Measurements from ENCODE around the gene CCDC30.
"Not testable (repeated sequence)": the region's sequence is repeated elsewhere in the genome, so short reads cannot be mapped to it uniquely, and the experiment has no call there.

Gene CCDC30

GRCh38 chr1:42679364-42679983 is 216.4 kb downstream of the CCDC30 start:
- no peak overlapping the region for H3K9ac ChIP-seq (ENCODE audit: low read depth, low read length)
- H3K27me3 ChIP-seq (ENCODE audit: control insufficient read depth, insufficient read depth, low read length): no peaks in the 10 kb centered on the region
- H3K4me1 ChIP-seq (ENCODE audit: control insufficient read depth, insufficient read depth, low read length): peaks cover 6% of the 10 kb centered on the region
- peaks cover 33% of the 10 kb centered on the region for H3K36me3 ChIP-seq (ENCODE audit: control insufficient read depth, insufficient read depth, low read length)
- H3K27ac ChIP-seq (ENCODE audit: low read depth, low read length): no peak overlapping the region
- no peaks in the 10 kb centered on the region for H3K9me3 ChIP-seq (ENCODE audit: control insufficient read depth, insufficient read depth, low read length)
- H3K4me3 ChIP-seq (ENCODE audit: low read depth, low read length): no peak overlapping the region

- no peaks in the 10 kb centered on the region for H3K27me3 ChIP-seq (ENCODE audit: control insufficient read depth, insufficient read depth, low read length)
- H3K36me3 ChIP-seq (ENCODE audit: control insufficient read depth, insufficient read depth, low read length): peaks cover 33% of the 10 kb centered on the region
- no peaks in the 10 kb centered on the region for H3K9me3 ChIP-seq (ENCODE audit: control insufficient read depth, insufficient read depth, low read length)
- H3K9ac ChIP-seq (ENCODE audit: low read depth, low read length): no peak overlapping the region
- peaks cover 11% of the 10 kb centered on the region for H3K4me1 ChIP-seq (ENCODE audit: control insufficient read depth, insufficient read depth, low read length)
- H3K27ac ChIP-seq (ENCODE audit: low read depth, low read length): no peak overlapping the region
- H3K4me3 ChIP-seq (ENCODE audit: low read depth, low read length): no peak overlapping the region
These were observed 217.0 kb downstream of the CCDC30 start for GRCh38 chr1:42680055-42680454.

GRCh38 chr1:42680921-42681683 is 218.0 kb downstream of the CCDC30 start:
- Histone ChIP-seq H3K9me3 (ENCODE audit: control insufficient read depth, insufficient read depth, low read length) (no peaks in the 10 kb centered on the region), H3K27ac (ENCODE audit: low read depth, low read length) (peak overlapping the region; percentile 94), H3K4me3 (ENCODE audit: low read depth, low read length) (peak overlapping the region; percentile 89), H3K27me3 (ENCODE audit: control insufficient read depth, insufficient read depth, low read length) (no peaks in the 10 kb centered on the region), H3K36me3 (ENCODE audit: control insufficient read depth, insufficient read depth, low read length) (peaks cover 34% of the 10 kb centered on the region), H3K4me1 (ENCODE audit: control insufficient read depth, insufficient read depth, low read length) (peaks cover 14% of the 10 kb centered on the region), H3K9ac (ENCODE audit: low read depth, low read length) (peak overlapping the region; percentile 93)

- no peaks in the 10 kb centered on the region for H3K9me3 ChIP-seq (ENCODE audit: control insufficient read depth, insufficient read depth, low read length)
- H3K27ac ChIP-seq (ENCODE audit: low read depth, low read length): peak within 1 kb of the TSS; percentile 94
- H3K36me3 ChIP-seq (ENCODE audit: control insufficient read depth, insufficient read depth, low read length): peaks cover 36% of the 10 kb centered on the region
- H3K4me1 ChIP-seq (ENCODE audit: control insufficient read depth, insufficient read depth, low read length): peaks cover 20% of the 10 kb centered on the region
- no peaks in the 10 kb centered on the region for H3K27me3 ChIP-seq (ENCODE audit: control insufficient read depth, insufficient read depth, low read length)
- peak within 1 kb of the TSS; percentile 95 for H3K9ac ChIP-seq (ENCODE audit: low read depth, low read length)
- H3K4me3 ChIP-seq (ENCODE audit: low read depth, low read length): peak within 1 kb of the TSS; percentile 89
These were observed 218.8 kb downstream of the CCDC30 start, which contains the start of gene YBX1 for GRCh38 chr1:42681741-42682483. YBX1 (plus strand) TSS chr1:42682418; CDS start chr1:42682566, 148 bp downstream.

- not testable (repeated sequence) for H3K9me3 ChIP-seq (ENCODE audit: control insufficient read depth, insufficient read depth, low read length); H3K27me3 ChIP-seq (ENCODE audit: control insufficient read depth, insufficient read depth, low read length)
- H3K9ac ChIP-seq (ENCODE audit: low read depth, low read length): peak overlapping the region; percentile 74; the same call in 1 of the 2 replicates
- peaks cover 38% of the 10 kb centered on the region for H3K36me3 ChIP-seq (ENCODE audit: control insufficient read depth, insufficient read depth, low read length)
- H3K27ac ChIP-seq (ENCODE audit: low read depth, low read length): peak overlapping the region; percentile 73
- H3K4me1 ChIP-seq (ENCODE audit: control insufficient read depth, insufficient read depth, low read length): peaks cover 20% of the 10 kb centered on the region
- H3K4me3 ChIP-seq (ENCODE audit: low read depth, low read length): peak overlapping the region; percentile 89; the same call in 1 of the 2 replicates
These were observed 219.3 kb downstream of the CCDC30 start for GRCh38 chr1:42682484-42682738.

GRCh38 chr1:42682739-42683531 is 219.8 kb downstream of the CCDC30 start:
- Histone ChIP-seq H3K36me3 (ENCODE audit: control insufficient read depth, insufficient read depth, low read length) (peaks cover 44% of the 10 kb centered on the region), H3K4me3 (ENCODE audit: low read depth, low read length) (peak overlapping the region; percentile 89), H3K9ac (ENCODE audit: low read depth, low read length) (peak overlapping the region; percentile 95), H3K27me3 (ENCODE audit: control insufficient read depth, insufficient read depth, low read length) (no peaks in the 10 kb centered on the region), H3K27ac (ENCODE audit: low read depth, low read length) (peak overlapping the region; percentile 73), H3K4me1 (ENCODE audit: control insufficient read depth, insufficient read depth, low read length) (peaks cover 20% of the 10 kb centered on the region), H3K9me3 (ENCODE audit: control insufficient read depth, insufficient read depth, low read length) (no peaks in the 10 kb centered on the region)

- Histone ChIP-seq H3K4me3 (ENCODE audit: low read depth, low read length) (peak overlapping the region; percentile 89), H3K9me3 (ENCODE audit: control insufficient read depth, insufficient read depth, low read length) (no peaks in the 10 kb centered on the region), H3K36me3 (ENCODE audit: control insufficient read depth, insufficient read depth, low read length) (peaks cover 51% of the 10 kb centered on the region), H3K9ac (ENCODE audit: low read depth, low read length) (no peak overlapping the region), H3K27ac (ENCODE audit: low read depth, low read length) (no peak overlapping the region), H3K4me1 (ENCODE audit: control insufficient read depth, insufficient read depth, low read length) (peaks cover 27% of the 10 kb centered on the region), H3K27me3 (ENCODE audit: control insufficient read depth, insufficient read depth, low read length) (no peaks in the 10 kb centered on the region)
These were observed 221.1 kb downstream of the CCDC30 start for GRCh38 chr1:42684139-42684538.

GRCh38 chr1:42686418-42686817 is 223.3 kb downstream of the CCDC30 start:
- Histone ChIP-seq H3K4me1 (ENCODE audit: control insufficient read depth, insufficient read depth, low read length) (peaks cover 32% of the 10 kb centered on the region), H3K27ac (ENCODE audit: low read depth, low read length) (no peak overlapping the region), H3K9ac (ENCODE audit: low read depth, low read length) (no peak overlapping the region), H3K4me3 (ENCODE audit: low read depth, low read length) (peak overlapping the region; percentile 89; the same call in 1 of the 2 replicates), H3K36me3 (ENCODE audit: control insufficient read depth, insufficient read depth, low read length) (peaks cover 58% of the 10 kb centered on the region), H3K9me3 (ENCODE audit: control insufficient read depth, insufficient read depth, low read length) (no peaks in the 10 kb centered on the region), H3K27me3 (ENCODE audit: control insufficient read depth, insufficient read depth, low read length) (no peaks in the 10 kb centered on the region)

- no peaks in the 10 kb centered on the region for H3K27me3 ChIP-seq (ENCODE audit: control insufficient read depth, insufficient read depth, low read length)
- no peak overlapping the region for H3K4me3 ChIP-seq (ENCODE audit: low read depth, low read length)
- H3K27ac ChIP-seq (ENCODE audit: low read depth, low read length): no peak overlapping the region
- peaks cover 41% of the 10 kb centered on the region for H3K4me1 ChIP-seq (ENCODE audit: control insufficient read depth, insufficient read depth, low read length)
- no peaks in the 10 kb centered on the region for H3K9me3 ChIP-seq (ENCODE audit: control insufficient read depth, insufficient read depth, low read length)
- peaks cover 74% of the 10 kb centered on the region for H3K36me3 ChIP-seq (ENCODE audit: control insufficient read depth, insufficient read depth, low read length)
- H3K9ac ChIP-seq (ENCODE audit: low read depth, low read length): no peak overlapping the region
These were observed 226.8 kb downstream of the CCDC30 start for GRCh38 chr1:42689912-42690311.

- H3K36me3 ChIP-seq (ENCODE audit: control insufficient read depth, insufficient read depth, low read length): peaks cover 74% of the 10 kb centered on the region
- no peaks in the 10 kb centered on the region for H3K27me3 ChIP-seq (ENCODE audit: control insufficient read depth, insufficient read depth, low read length)
- H3K4me1 ChIP-seq (ENCODE audit: control insufficient read depth, insufficient read depth, low read length): peaks cover 40% of the 10 kb centered on the region
- no peak overlapping the region for H3K9ac ChIP-seq (ENCODE audit: low read depth, low read length)
- H3K4me3 ChIP-seq (ENCODE audit: low read depth, low read length): no peak overlapping the region
- H3K9me3 ChIP-seq (ENCODE audit: control insufficient read depth, insufficient read depth, low read length): no peaks in the 10 kb centered on the region
- H3K27ac ChIP-seq (ENCODE audit: low read depth, low read length): no peak overlapping the region
These were observed 227.5 kb downstream of the CCDC30 start for GRCh38 chr1:42690477-42691156.

Data from HUES48 (cell line).